ENCODE data around the gene TBCCD1.
"Not testable (repeated sequence)": the region's sequence is repeated elsewhere in the genome, so short reads cannot be mapped to it uniquely, and the experiment has no call there.

GRCh38 chr3:186499949-186500348, 67.2 kb downstream of the TBCCD1 start:
- TF ChIP-seq CTCF (IDR thresholded peaks at IDR 0.05; ENCODE audit: low read length); EZH2 (IDR thresholded peaks at IDR 0.05; ENCODE audit: borderline replicate concordance, low read length): not testable (repeated sequence)

Measured in OCI-LY1 (cell line).